IMR-90 (cell line): ENCODE results near the gene GRID1. TPM values are rescaled to one million over a fixed set of nuclear protein-coding genes. Genes with fewer than 3 reads are reported as not detected.

Source experiments
- ATAC-seq: fragments of 200-7000 bp; cut with Tn5 transposase; 2 replicates; pipeline ENCODE4 v1.9.1; 2020; ENCODE audit warnings: low read depth, mild to moderate bottlenecking, moderate library complexity
- BruUV-seq: library from RNA; stranded (reverse); fragments of 400-500 nt; replicated peaks from 2 replicates; lab custom pipeline; 2021; lab: Mats Ljungman, UMichigan
- CTCF ChIA-PET: fragments of 300-600 bp; formaldehyde crosslinking; extraction: SDS; loops from one replicate; lab custom pipeline; 2021; ENCODE audit warnings: antibody characterized with exemption; lab: Yijun Ruan, JAX
- POLR2A ChIA-PET: fragments of 300-600 bp; sonication (Branson Sonifier 250); formaldehyde crosslinking; loops from one replicate; lab custom pipeline; 2022; ENCODE audit warnings: antibody characterized with exemption; ENCODE audit not compliant: unreplicated experiment; lab: Charles Lee
- DNase-seq: peaks from one replicate; pipeline ENCODE4 v3.0.0; 2013
- H2AFZ ChIP-seq: replicated peaks from 2 replicates; pipeline ENCODE3; 2013; ENCODE audit warnings: low read length, mild to moderate bottlenecking; ENCODE audit not compliant: poor library complexity
- H2AK5ac ChIP-seq: 2 replicates; pipeline ENCODE4 v1.6.1; 2013; ENCODE audit warnings: low read depth, low read length, inconsistent platforms
- H2AK9ac ChIP-seq: replicated peaks from 2 replicates; pipeline ENCODE3; 2013; ENCODE audit warnings: mild to moderate bottlenecking, low read depth, low read length, moderate library complexity; ENCODE audit not compliant: poor library complexity
- H2BK120ac ChIP-seq: 2 replicates; pipeline ENCODE4 v1.6.1; 2013; ENCODE audit warnings: low read depth, low read length, inconsistent platforms
- H2BK15ac ChIP-seq: 3 replicates; pipeline ENCODE4 v1.6.1; 2013; ENCODE audit warnings: low read depth, low read length, inconsistent platforms
- H2BK20ac ChIP-seq: 2 replicates; pipeline ENCODE4 v1.6.1; 2013; ENCODE audit warnings: low read depth, mild to moderate bottlenecking, inconsistent platforms, low read length, moderate library complexity
- H2BK5ac ChIP-seq: 2 replicates; pipeline ENCODE4 v1.6.1; 2013; ENCODE audit warnings: mild to moderate bottlenecking, low read depth, low read length, inconsistent platforms; ENCODE audit not compliant: poor library complexity, severe bottlenecking
- H3K14ac ChIP-seq: replicated peaks from 2 replicates; pipeline ENCODE4 v1.6.1; 2013; ENCODE audit warnings: low read depth, low read length, inconsistent platforms
- H3K18ac ChIP-seq: 2 replicates; pipeline ENCODE4 v1.6.1; 2013; ENCODE audit warnings: low read depth, low read length, control low read depth
- H3K23ac ChIP-seq: 2 replicates; pipeline ENCODE4 v1.6.1; 2013; ENCODE audit warnings: low read depth, low read length, inconsistent platforms
- H3K27ac ChIP-seq: 2 replicates; pipeline ENCODE4 v1.5.1; 2013; ENCODE audit warnings: mild to moderate bottlenecking, control low read depth, low read length; ENCODE audit not compliant: insufficient read depth
- H3K27me3 ChIP-seq: 2 replicates; pipeline ENCODE4 v1.6.1; 2013; ENCODE audit warnings: low read length; ENCODE audit not compliant: control insufficient read depth, insufficient read depth
- H3K36me3 ChIP-seq: 2 replicates; pipeline ENCODE4 v1.6.1; 2013; ENCODE audit warnings: low read length, mixed read lengths; ENCODE audit not compliant: control insufficient read depth, insufficient read depth
- H3K4ac ChIP-seq: 2 replicates; pipeline ENCODE4 v1.6.1; 2013; ENCODE audit warnings: low read depth, low read length, inconsistent platforms
- H3K4me1 ChIP-seq: 2 replicates; pipeline ENCODE4 v1.6.1; 2013; ENCODE audit warnings: low read length, mixed read lengths; ENCODE audit not compliant: control insufficient read depth, insufficient read depth
- H3K4me2 ChIP-seq: 2 replicates; pipeline ENCODE4 v1.6.1; 2013; ENCODE audit warnings: low read depth, mild to moderate bottlenecking, control low read depth, low read length, moderate library complexity
- H3K4me3 ChIP-seq: 2 replicates; pipeline ENCODE4 v1.5.1; 2013; ENCODE audit warnings: low read depth, mild to moderate bottlenecking, control low read depth, low read length, moderate library complexity; ENCODE audit not compliant: insufficient read depth
- H3K56ac ChIP-seq: 2 replicates; pipeline ENCODE4 v1.6.1; 2013; ENCODE audit warnings: low read length, inconsistent platforms; ENCODE audit not compliant: insufficient read depth; ENCODE audit errors: extremely low read depth
- H3K79me1 ChIP-seq, 2 experiments: 2 replicates each; pipeline ENCODE4 v1.6.1; 2013; ENCODE audit warnings: low read length in 2 of 2, inconsistent platforms in 1 of 2, low read depth in 1 of 2
- H3K9ac ChIP-seq: 2 replicates; pipeline ENCODE4 v1.6.1; 2013; ENCODE audit warnings: low read depth, low read length, control low read depth
- H3K9me1 ChIP-seq: 2 replicates; pipeline ENCODE4 v1.6.1; 2013; ENCODE audit warnings: low read length, inconsistent platforms; ENCODE audit not compliant: insufficient read depth
- H3K9me3 ChIP-seq: 2 replicates; pipeline ENCODE4 v1.6.1; 2013; ENCODE audit warnings: low read length; ENCODE audit not compliant: control insufficient read depth, insufficient read depth
- H4K20me1 ChIP-seq: 2 replicates; pipeline ENCODE4 v1.6.1; 2013; ENCODE audit warnings: low read length, inconsistent platforms; ENCODE audit not compliant: insufficient read depth
- H4K5ac ChIP-seq: 2 replicates; pipeline ENCODE4 v1.6.1; 2013; ENCODE audit warnings: mild to moderate bottlenecking, low read depth, low read length, control low read depth
- H4K8ac ChIP-seq, 2 experiments: 2 replicates each; pipeline ENCODE4 v1.6.1; 2013; ENCODE audit warnings: low read depth in 2 of 2, low read length in 2 of 2, control low read depth in 1 of 2, inconsistent platforms in 1 of 2
- H4K91ac ChIP-seq: 2 replicates; pipeline ENCODE4 v1.6.1; 2013; ENCODE audit warnings: low read depth, low read length, inconsistent platforms; ENCODE audit not compliant: insufficient read depth
- BHLHE40 ChIP-seq: fragments of 150-350 bp; IDR thresholded peaks from 2 replicates; pipeline ENCODE4 v1.6.1; 2016; ENCODE audit warnings: mild to moderate bottlenecking, low read depth, low read length
- CHD1 ChIP-seq: IDR thresholded peaks from 2 replicates; pipeline ENCODE4 v1.6.1; 2012; ENCODE audit warnings: low read depth, low read length, improper control_type of control experiment
- MAZ ChIP-seq: IDR thresholded peaks from 2 replicates; pipeline ENCODE4 v1.6.1; 2012; ENCODE audit warnings: low read depth, mild to moderate bottlenecking, low read length, improper control_type of control experiment, moderate library complexity, borderline replicate concordance
- MXI1 ChIP-seq: IDR thresholded peaks from 2 replicates; pipeline ENCODE4 v1.6.1; 2012; ENCODE audit warnings: low read depth, mild to moderate bottlenecking, low read length, moderate library complexity, borderline replicate concordance
- NFE2L2 ChIP-seq: fragments of 150-350 bp; IDR thresholded peaks from 2 replicates; pipeline ENCODE4 v1.6.1; 2016; ENCODE audit warnings: low read depth, mild to moderate bottlenecking, low read length
- POLR2A ChIP-seq: IDR thresholded peaks from 2 replicates; pipeline ENCODE4 v1.6.1; 2012; ENCODE audit warnings: mild to moderate bottlenecking, low read depth, low read length
- RAD21 ChIP-seq: IDR thresholded peaks from 2 replicates; pipeline ENCODE4 v1.6.1; 2012; ENCODE audit warnings: low read length, improper control_type of control experiment
- RCOR1 ChIP-seq: IDR thresholded peaks from 2 replicates; pipeline ENCODE4 v1.6.1; 2012; ENCODE audit warnings: mild to moderate bottlenecking, low read length, improper control_type of control experiment; ENCODE audit not compliant: insufficient replicate concordance
- RFX5 ChIP-seq: IDR thresholded peaks from 2 replicates; pipeline ENCODE4 v1.8.0; 2012; ENCODE audit warnings: low read depth, mild to moderate bottlenecking, low read length, moderate library complexity
- SMC3 ChIP-seq: fragments of 150-350 bp; IDR thresholded peaks from 2 replicates; pipeline ENCODE4 v1.6.1; 2016; ENCODE audit warnings: low read depth, mild to moderate bottlenecking, antibody characterized with exemption, low read length, moderate library complexity
- WGBS, 2 experiments: methylation state at CpG; one replicate each; pipeline versions ENCODE4 v1.1.5 to v1.1.7; 2013; ENCODE audit warnings: missing lambda C conversion rate in 2 of 2; ENCODE audit not compliant: insufficient read length in 1 of 2; ENCODE audit errors: extremely low coverage in 2 of 2; 5-methylcytosine and 5-hydroxymethylcytosine counted together
- dilution Hi-C: fragments of 300-500 bp; cut with HindIII; formaldehyde crosslinking; loops from one replicate; pipeline ENCODE4 v1.14.3; 2018; ENCODE audit warnings: low sequenced_read_pairs; ENCODE audit not compliant: unreplicated experiment
- in situ Hi-C: fragments of 300-500 bp; cut with MboI; formaldehyde crosslinking; loops from 3 replicates; pipeline ENCODE4 v1.14.3; 2019; ENCODE audit warnings: low sequenced_read_pairs, inconsistent platforms, mixed read lengths
- intact Hi-C: fragments of 100-400 bp; cut with micrococcal nuclease; formaldehyde crosslinking; loops from 2 replicates; pipeline ENCODE4 v1.10.0; 2022
- polyA plus RNA-seq, 3 experiments: library from polyadenylated mRNA; depleted of rRNA; stranded (reverse); fragments of >200 nt; gene quantifications; 2 replicates each; pipeline ENCODE4 v1.2.3, GENCODE V29; 2012; ENCODE audit warnings: low replicate concordance in 1 of 3
- total RNA-seq: library from RNA; depleted of rRNA; stranded (reverse); fragments of >200 nt; gene quantifications from 2 replicates; pipeline ENCODE4 v1.2.3, GENCODE V29; 2012
- TF ChIP-seq, protein P1 (sequence below): fragments of 150-350 bp; IDR thresholded peaks from 2 replicates; pipeline ENCODE4 v1.6.1; 2017; ENCODE audit warnings: mild to moderate bottlenecking, antibody characterized with exemption, low read length, low read depth
- TF ChIP-seq, protein P2 (sequence below): conservative IDR thresholded peaks from 2 replicates; pipeline ENCODE4 v1.5.1; 2012; ENCODE audit warnings: mild to moderate bottlenecking, low read depth, low read length, improper control_type of control experiment

GRID1 gene
- total and polyA plus RNA-seq, 2 of the 4 experiments (the other 2 are of a cell fraction), result not detected

DNA sequence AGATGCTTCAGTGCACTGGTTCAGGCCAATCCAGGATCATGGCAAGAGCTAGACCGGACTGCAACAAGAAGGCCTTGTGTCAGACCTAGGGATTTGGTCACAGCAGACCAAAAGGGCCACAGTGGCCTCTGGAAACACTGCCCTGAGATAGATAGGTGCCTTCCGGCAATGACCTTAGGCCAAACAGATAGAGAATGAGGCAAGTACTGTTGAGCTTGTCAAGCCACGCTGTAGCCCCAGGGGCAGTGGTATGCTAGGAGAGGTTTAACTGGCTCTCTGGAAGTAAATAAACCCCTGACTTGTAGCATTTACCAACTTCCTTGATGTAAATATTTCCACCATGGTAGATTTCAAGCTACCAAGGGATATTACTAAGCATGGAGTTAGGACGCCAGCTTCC is 197.5 kb downstream of the GRID1 start:
- Histone ChIP-seq H2BK120ac (no peak overlapping the region), H3K79me1 (no peaks in the 10 kb centered on the region), H2BK20ac (no peak overlapping the region), H3K9me3 (no peaks in the 10 kb centered on the region), H4K20me1 (no peaks in the 10 kb centered on the region), H3K27ac (no peak overlapping the region), H3K36me3 (no peaks in the 10 kb centered on the region), H3K9me1 (no peaks in the 10 kb centered on the region), H4K5ac (no peak overlapping the region), H2AK5ac (no peak overlapping the region), H3K14ac (no peak overlapping the region), H2BK15ac (no peak overlapping the region), H2AK9ac (no peak overlapping the region), H3K4me3 (no peak overlapping the region), H3K4me1 (no peaks in the 10 kb centered on the region), H4K91ac (no peak overlapping the region), H2AFZ (no peak overlapping the region), H3K27me3 (no peaks in the 10 kb centered on the region), H3K9ac (no peak overlapping the region), H3K4me2 (no peak overlapping the region), H2BK5ac (no peak overlapping the region), H3K56ac (no peak overlapping the region), H3K4ac (no peak overlapping the region), H4K8ac (no peak overlapping the region), H3K18ac (no peak overlapping the region), H3K23ac (no peak overlapping the region)
- ATAC-seq (no peak), DNase-seq (no peak)
- intact Hi-C loops (no loop called here), in situ Hi-C loops (no loop called here), dilution Hi-C loops (no loop called here)
- WGBS, 2 experiments, result 13% methylated on average over 1 of the region's 4 CpGs; no CpG with 5 or more reads in 1 of the 2 experiments
- TF ChIP-seq NFE2L2, result no peak
- no peak for TF ChIP-seq SMC3
- TF ChIP-seq RCOR1, result no peak
- no peak for TF ChIP-seq BHLHE40
- TF ChIP-seq MAZ, result no peak
- TF ChIP-seq CHD1, result no peak
- TF ChIP-seq, protein P1, sequence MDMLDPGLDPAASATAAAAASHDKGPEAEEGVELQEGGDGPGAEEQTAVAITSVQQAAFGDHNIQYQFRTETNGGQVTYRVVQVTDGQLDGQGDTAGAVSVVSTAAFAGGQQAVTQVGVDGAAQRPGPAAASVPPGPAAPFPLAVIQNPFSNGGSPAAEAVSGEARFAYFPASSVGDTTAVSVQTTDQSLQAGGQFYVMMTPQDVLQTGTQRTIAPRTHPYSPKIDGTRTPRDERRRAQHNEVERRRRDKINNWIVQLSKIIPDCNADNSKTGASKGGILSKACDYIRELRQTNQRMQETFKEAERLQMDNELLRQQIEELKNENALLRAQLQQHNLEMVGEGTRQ, result no peak
- TF ChIP-seq POLR2A, result no peak
- TF ChIP-seq RAD21, result no peak
- TF ChIP-seq RFX5, result no peak
- TF ChIP-seq, protein P2, sequence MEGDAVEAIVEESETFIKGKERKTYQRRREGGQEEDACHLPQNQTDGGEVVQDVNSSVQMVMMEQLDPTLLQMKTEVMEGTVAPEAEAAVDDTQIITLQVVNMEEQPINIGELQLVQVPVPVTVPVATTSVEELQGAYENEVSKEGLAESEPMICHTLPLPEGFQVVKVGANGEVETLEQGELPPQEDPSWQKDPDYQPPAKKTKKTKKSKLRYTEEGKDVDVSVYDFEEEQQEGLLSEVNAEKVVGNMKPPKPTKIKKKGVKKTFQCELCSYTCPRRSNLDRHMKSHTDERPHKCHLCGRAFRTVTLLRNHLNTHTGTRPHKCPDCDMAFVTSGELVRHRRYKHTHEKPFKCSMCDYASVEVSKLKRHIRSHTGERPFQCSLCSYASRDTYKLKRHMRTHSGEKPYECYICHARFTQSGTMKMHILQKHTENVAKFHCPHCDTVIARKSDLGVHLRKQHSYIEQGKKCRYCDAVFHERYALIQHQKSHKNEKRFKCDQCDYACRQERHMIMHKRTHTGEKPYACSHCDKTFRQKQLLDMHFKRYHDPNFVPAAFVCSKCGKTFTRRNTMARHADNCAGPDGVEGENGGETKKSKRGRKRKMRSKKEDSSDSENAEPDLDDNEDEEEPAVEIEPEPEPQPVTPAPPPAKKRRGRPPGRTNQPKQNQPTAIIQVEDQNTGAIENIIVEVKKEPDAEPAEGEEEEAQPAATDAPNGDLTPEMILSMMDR, result no peak
- TF ChIP-seq MXI1, result no peak
- ChIA-PET CTCF (no interaction called here), POLR2A (no interaction called here)
- no TSS peak for BruUV-seq
